HG03378 (cell line): Measurements from ENCODE around the gene SMAD7.

Experiments
- ATAC-seq: cut with Tn5 transposase; IDR thresholded peaks from one replicate; pipeline ENCODE4 v1.9.1; 2021; ENCODE audit warnings: mild to moderate bottlenecking, moderate library complexity; ENCODE audit not compliant: unreplicated experiment

SMAD7 gene

GRCh38 chr18:48899558-48900174 is 51.1 kb downstream of the SMAD7 start:
- ATAC-seq = no peak

GRCh38 chr18:48898521-48898920 is 52.2 kb downstream of the SMAD7 start:
- ATAC-seq = no peak

- no peak for ATAC-seq
Measured at GRCh38 chr18:48897531-48897930, 53.2 kb downstream of the SMAD7 start.

- peak; percentile 79 for ATAC-seq
Measured at GRCh38 chr18:48896875-48897511, 53.8 kb downstream of the SMAD7 start.

GRCh38 chr18:48896326-48896874 is 54.4 kb downstream of the SMAD7 start:
- no peak for ATAC-seq

- no peak for ATAC-seq
Measured at GRCh38 chr18:48894799-48895346, 55.9 kb downstream of the SMAD7 start.

- no peak for ATAC-seq
Measured at GRCh38 chr18:48893608-48894600, 56.9 kb downstream of the SMAD7 start.

- no peak for ATAC-seq
Measured at GRCh38 chr18:48893061-48893607, 57.6 kb downstream of the SMAD7 start.

GRCh38 chr18:48892146-48892855 is 58.5 kb downstream of the SMAD7 start:
- no peak for ATAC-seq

GRCh38 chr18:48891721-48892120 is 59.0 kb downstream of the SMAD7 start:
- no peak for ATAC-seq

GRCh38 chr18:48889981-48890762 is 60.6 kb downstream of the SMAD7 start:
- no peak for ATAC-seq

- no peak for ATAC-seq
Measured at GRCh38 chr18:48889115-48889941, 61.4 kb downstream of the SMAD7 start.

- no peak for ATAC-seq
Measured at GRCh38 chr18:48888773-48889080, 62.0 kb downstream of the SMAD7 start.

GRCh38 chr18:48887905-48888772 is 62.6 kb downstream of the SMAD7 start:
- ATAC-seq = no peak

- ATAC-seq = no peak
Measured at GRCh38 chr18:48887294-48887904, 63.4 kb downstream of the SMAD7 start.

- ATAC-seq = no peak
Measured at GRCh38 chr18:48886520-48887293, 64.1 kb downstream of the SMAD7 start.
